GM19438 (cell line): ENCODE data around the gene C2CD3.

ENCODE experiments used
- ATAC-seq: cut with Tn5 transposase; IDR thresholded peaks from one replicate; pipeline ENCODE4 v1.9.1; 2021; ENCODE audit warnings: low read depth; ENCODE audit not compliant: unreplicated experiment

Gene C2CD3

GRCh38 chr11:74007691-74008372 is 163.0 kb downstream of the C2CD3 start:
- no peak for ATAC-seq

GRCh38 chr11:74006743-74007304 is 164.0 kb downstream of the C2CD3 start:
- ATAC-seq: no peak

GRCh38 chr11:74005721-74006517 is 164.9 kb downstream of the C2CD3 start:
- ATAC-seq: no peak

GRCh38 chr11:74004759-74005615 is 165.8 kb downstream of the C2CD3 start:
- ATAC-seq: no peak

GRCh38 chr11:74004046-74004695 is 166.6 kb downstream of the C2CD3 start:
- ATAC-seq: no peak

GRCh38 chr11:74002832-74003231 is 168.0 kb downstream of the C2CD3 start:
- ATAC-seq: no peak

GRCh38 chr11:74001822-74002286 is 168.9 kb downstream of the C2CD3 start:
- ATAC-seq: no peak

GRCh38 chr11:74000307-74001133 is 170.3 kb downstream of the C2CD3 start:
- no peak for ATAC-seq

GRCh38 chr11:73999581-74000306 is 171.1 kb downstream of the C2CD3 start:
- no peak for ATAC-seq

- no peak for ATAC-seq
Observed at GRCh38 chr11:73998846-73999575, 171.8 kb downstream of the C2CD3 start.

- ATAC-seq: no peak
Observed at GRCh38 chr11:73997120-73997770, 173.6 kb downstream of the C2CD3 start.

- ATAC-seq: no peak
Observed at GRCh38 chr11:73996161-73996747, 174.5 kb downstream of the C2CD3 start.

- peak; percentile 40 for ATAC-seq
Observed at GRCh38 chr11:73995731-73996130, 175.1 kb downstream of the C2CD3 start.

- ATAC-seq: no peak
Observed at GRCh38 chr11:73995247-73995646, 175.6 kb downstream of the C2CD3 start.

- no peak for ATAC-seq
Observed at GRCh38 chr11:73991471-73992006, 179.3 kb downstream of the C2CD3 start.

- ATAC-seq: no peak
Observed at GRCh38 chr11:73990730-73991129, 180.1 kb downstream of the C2CD3 start.

- ATAC-seq: no peak
Observed at GRCh38 chr11:73989156-73989555, 181.6 kb downstream of the C2CD3 start.
